ENCODE results near the gene MAPT.
"Not testable (repeated sequence)": the region's sequence is repeated elsewhere in the genome, so short reads cannot be mapped to it uniquely, and the experiment has no call there.

Gene MAPT

GRCh38 chr17:45993962-45994627 is 99.7 kb downstream of the MAPT start:
- no peak for DNase-seq (ENCODE audit: low spot score)

- no peak for DNase-seq (ENCODE audit: low spot score)
Measured at GRCh38 chr17:45994987-45995386, 100.6 kb downstream of the MAPT start.

GRCh38 chr17:45995627-45996270 is 101.4 kb downstream of the MAPT start:
- no peak for DNase-seq (ENCODE audit: low spot score)

- DNase-seq (ENCODE audit: low spot score): no peak
Measured at GRCh38 chr17:45996282-45996937, 102.1 kb downstream of the MAPT start.

- no peak for DNase-seq (ENCODE audit: low spot score)
Measured at GRCh38 chr17:45997166-45997565, 102.8 kb downstream of the MAPT start.

- DNase-seq (ENCODE audit: low spot score): no peak
Measured at GRCh38 chr17:45997624-45998023, 103.3 kb downstream of the MAPT start.

GRCh38 chr17:45998987-45999899 is 104.9 kb downstream of the MAPT start, which contains the start of gene STH:
Gene STH, plus strand, starts transcription at chr17:45999250. Its CDS starts 30 bp downstream, at chr17:45999280.
- no peak for DNase-seq (ENCODE audit: low spot score)

GRCh38 chr17:45999900-46000290 is 105.5 kb downstream of the MAPT start:
- DNase-seq (ENCODE audit: low spot score): no peak

GRCh38 chr17:46000292-46000691 is 105.9 kb downstream of the MAPT start:
- no peak for DNase-seq (ENCODE audit: low spot score)

- no peak for DNase-seq (ENCODE audit: low spot score)
Measured at GRCh38 chr17:46000757-46001156, 106.4 kb downstream of the MAPT start.

- DNase-seq (ENCODE audit: low spot score): no peak
Measured at GRCh38 chr17:46001390-46002310, 107.3 kb downstream of the MAPT start.

GRCh38 chr17:46002311-46002972 is 108.1 kb downstream of the MAPT start:
- peak; percentile 59 for DNase-seq (ENCODE audit: low spot score)

- no peak for DNase-seq (ENCODE audit: low spot score)
Measured at GRCh38 chr17:46002973-46003316, 108.6 kb downstream of the MAPT start.

GRCh38 chr17:46003907-46004748 is 109.8 kb downstream of the MAPT start:
- DNase-seq (ENCODE audit: low spot score): no peak

- DNase-seq (ENCODE audit: low spot score): not testable (repeated sequence)
Measured at GRCh38 chr17:46006082-46006481, 111.7 kb downstream of the MAPT start.

GRCh38 chr17:46007461-46007965 is 113.2 kb downstream of the MAPT start:
- no peak for DNase-seq (ENCODE audit: low spot score)

- DNase-seq (ENCODE audit: low spot score): no peak
Measured at GRCh38 chr17:46008591-46008990, 114.2 kb downstream of the MAPT start.

- no peak for DNase-seq (ENCODE audit: low spot score)
Measured at GRCh38 chr17:46009681-46010596, 115.6 kb downstream of the MAPT start.

Data from SW480 (cell line).